OCI-LY1 (cell line): Measurements from ENCODE around the gene CD300A.

Source experiments
- H2AFZ ChIP-seq: fragments of 200-600 bp; sonication (generic), shearing (Covaris generic); 2 replicates; pipeline ENCODE4 v1.6.0; 2014; ENCODE audit warnings: antibody characterized with exemption, mild to moderate bottlenecking, low read length
- H3F3A ChIP-seq: fragments of 200-600 bp; sonication (generic), shearing (Covaris generic); 2 replicates; pipeline ENCODE4 v1.6.0; 2014; ENCODE audit warnings: mild to moderate bottlenecking, antibody characterized with exemption, low read length, moderate library complexity; ENCODE audit not compliant: insufficient read depth
- H3K27ac ChIP-seq: fragments of 200-600 bp; sonication (generic); 2 replicates; pipeline ENCODE4 v1.5.1; 2014; ENCODE audit warnings: low read length, mixed run types, mild to moderate bottlenecking, low read depth; ENCODE audit not compliant: poor library complexity, severe bottlenecking
- H3K27me3 ChIP-seq: fragments of 200-600 bp; sonication (generic); 2 replicates; pipeline ENCODE4 v1.6.0; 2014; ENCODE audit warnings: antibody characterized with exemption, mild to moderate bottlenecking, low read length, moderate library complexity; ENCODE audit not compliant: insufficient read depth
- H3K36me3 ChIP-seq: fragments of 200-600 bp; sonication (generic); 2 replicates; pipeline ENCODE4 v1.6.1; 2014; ENCODE audit warnings: mild to moderate bottlenecking, antibody characterized with exemption, low read length, moderate library complexity, mixed read lengths; ENCODE audit not compliant: insufficient read depth
- H3K4me1 ChIP-seq: fragments of 200-600 bp; sonication (generic); 2 replicates; pipeline ENCODE4 v1.5.1; 2014; ENCODE audit warnings: mild to moderate bottlenecking, low read length, moderate library complexity; ENCODE audit not compliant: insufficient read depth, severe bottlenecking
- H3K4me2 ChIP-seq: fragments of 200-600 bp; sonication (generic), shearing (Covaris generic); 2 replicates; pipeline ENCODE4 v1.6.1; 2014; ENCODE audit warnings: low read length
- H3K4me3 ChIP-seq: fragments of 200-600 bp; sonication (generic); 2 replicates; pipeline ENCODE4 v1.5.1; 2014; ENCODE audit warnings: low read length, low read depth, mild to moderate bottlenecking, mixed read lengths; ENCODE audit not compliant: poor library complexity, severe bottlenecking
- H3K79me2 ChIP-seq: fragments of 200-600 bp; shearing (Covaris generic); 2 replicates; pipeline ENCODE4 v1.6.1; 2016; ENCODE audit warnings: mixed run types, low read length, mixed read lengths; ENCODE audit not compliant: insufficient read depth
- H3K9ac ChIP-seq: fragments of 200-600 bp; sonication (generic), shearing (Covaris generic); 2 replicates; pipeline ENCODE4 v1.6.1; 2014; ENCODE audit warnings: mild to moderate bottlenecking, low read length, mixed read lengths
- H3K9me2 ChIP-seq: fragments of 200-600 bp; sonication (generic), shearing (Covaris generic); 2 replicates; pipeline ENCODE4 v1.6.1; 2014; ENCODE audit warnings: low read depth, mild to moderate bottlenecking, low read length, mixed read lengths
- H3K9me3 ChIP-seq: fragments of 200-600 bp; shearing (Covaris generic); 2 replicates; pipeline ENCODE4 v1.6.1; 2014; ENCODE audit warnings: low read length, mixed read lengths
- H4K20me1 ChIP-seq: fragments of 200-600 bp; sonication (generic), shearing (Covaris generic); 2 replicates; pipeline ENCODE4 v1.6.0; 2016; ENCODE audit warnings: mild to moderate bottlenecking, low read length; ENCODE audit not compliant: insufficient read depth
- CTCF ChIP-seq: fragments of 200-600 bp; sonication (generic), shearing (Covaris generic); IDR thresholded peaks from 2 replicates; pipeline ENCODE4 v1.5.1; 2017; ENCODE audit warnings: mild to moderate bottlenecking, antibody characterized with exemption, low read length, moderate library complexity, mixed read lengths
- EZH2 ChIP-seq: fragments of 200-600 bp; sonication (generic), shearing (Covaris generic); IDR thresholded peaks from 2 replicates; pipeline ENCODE4 v1.8.0; 2017; ENCODE audit warnings: borderline replicate concordance, mixed run types, mild to moderate bottlenecking, antibody characterized with exemption, low read length, moderate library complexity, mixed read lengths

Gene CD300A

GRCh38 chr17:74427048-74427762 lies 39.2 kb upstream of the CD300A start:
- Histone ChIP-seq H4K20me1 (no peaks in the 10 kb centered on the region), H2AFZ (no peak overlapping the region), H3K9ac (no peak overlapping the region), H3K27me3 (0 out of 2 replicates have a peak, but pooled peaks cover 3% of the 10 kb centered on the region), H3K36me3 (no peaks in the 10 kb centered on the region), H3K79me2 (no peaks in the 10 kb centered on the region), H3K9me2 (no peaks in the 10 kb centered on the region), H3K4me3 (no peak overlapping the region), H3K9me3 (no peaks in the 10 kb centered on the region), H3K4me2 (no peak overlapping the region), H3K4me1 (no peaks in the 10 kb centered on the region), H3K27ac (no peak overlapping the region), H3F3A (no peaks in the 10 kb centered on the region)
- TF ChIP-seq EZH2 (no peak), CTCF (no peak)

- Histone ChIP-seq H3K27me3 (0 out of 2 replicates have a peak, but pooled peaks cover 2% of the 10 kb centered on the region), H4K20me1 (no peaks in the 10 kb centered on the region), H2AFZ (no peak overlapping the region), H3K36me3 (no peaks in the 10 kb centered on the region), H3K9ac (no peak overlapping the region), H3K9me2 (no peaks in the 10 kb centered on the region), H3K4me3 (no peak overlapping the region), H3K79me2 (no peaks in the 10 kb centered on the region), H3F3A (no peaks in the 10 kb centered on the region), H3K4me1 (no peaks in the 10 kb centered on the region), H3K27ac (no peak overlapping the region), H3K4me2 (no peak overlapping the region), H3K9me3 (no peaks in the 10 kb centered on the region)
- no peak for TF ChIP-seq EZH2
- no peak for TF ChIP-seq CTCF
Measured at GRCh38 chr17:74427763-74428153, 38.7 kb upstream of the CD300A start.

GRCh38 chr17:74429604-74430384 lies 36.6 kb upstream of the CD300A start:
- no peaks in the 10 kb centered on the region for H3K4me1 ChIP-seq
- H3K27me3 ChIP-seq: no peaks in the 10 kb centered on the region
- no peak for TF ChIP-seq EZH2
- no peak for TF ChIP-seq CTCF
- H3K4me3 ChIP-seq: no peak overlapping the region
- no peak overlapping the region for H3K4me2 ChIP-seq
- H3K9me3 ChIP-seq: no peaks in the 10 kb centered on the region
- no peak overlapping the region for H3K9ac ChIP-seq
- H3K9me2 ChIP-seq: no peaks in the 10 kb centered on the region
- no peaks in the 10 kb centered on the region for H3K36me3 ChIP-seq
- no peak overlapping the region for H3K27ac ChIP-seq
- no peaks in the 10 kb centered on the region for H3F3A ChIP-seq
- H3K79me2 ChIP-seq: no peaks in the 10 kb centered on the region
- H2AFZ ChIP-seq: no peak overlapping the region
- no peaks in the 10 kb centered on the region for H4K20me1 ChIP-seq
